Stimulated activated CD8-positive, alpha-beta memory T cell treated with anti-CD3 and anti-CD28 coated beads, Interleukin-7, amount 100 ng/mL, for 4 hours (primary cell): ENCODE data around the gene TRAPPC5.

Experiments used
- DNase-seq, 2 donors: peaks; one replicate each; pipeline ENCODE4 v3.0.0-alpha.2; 2020; ENCODE audit warnings: low read depth in 2 of 2

TRAPPC5 gene

DNA sequence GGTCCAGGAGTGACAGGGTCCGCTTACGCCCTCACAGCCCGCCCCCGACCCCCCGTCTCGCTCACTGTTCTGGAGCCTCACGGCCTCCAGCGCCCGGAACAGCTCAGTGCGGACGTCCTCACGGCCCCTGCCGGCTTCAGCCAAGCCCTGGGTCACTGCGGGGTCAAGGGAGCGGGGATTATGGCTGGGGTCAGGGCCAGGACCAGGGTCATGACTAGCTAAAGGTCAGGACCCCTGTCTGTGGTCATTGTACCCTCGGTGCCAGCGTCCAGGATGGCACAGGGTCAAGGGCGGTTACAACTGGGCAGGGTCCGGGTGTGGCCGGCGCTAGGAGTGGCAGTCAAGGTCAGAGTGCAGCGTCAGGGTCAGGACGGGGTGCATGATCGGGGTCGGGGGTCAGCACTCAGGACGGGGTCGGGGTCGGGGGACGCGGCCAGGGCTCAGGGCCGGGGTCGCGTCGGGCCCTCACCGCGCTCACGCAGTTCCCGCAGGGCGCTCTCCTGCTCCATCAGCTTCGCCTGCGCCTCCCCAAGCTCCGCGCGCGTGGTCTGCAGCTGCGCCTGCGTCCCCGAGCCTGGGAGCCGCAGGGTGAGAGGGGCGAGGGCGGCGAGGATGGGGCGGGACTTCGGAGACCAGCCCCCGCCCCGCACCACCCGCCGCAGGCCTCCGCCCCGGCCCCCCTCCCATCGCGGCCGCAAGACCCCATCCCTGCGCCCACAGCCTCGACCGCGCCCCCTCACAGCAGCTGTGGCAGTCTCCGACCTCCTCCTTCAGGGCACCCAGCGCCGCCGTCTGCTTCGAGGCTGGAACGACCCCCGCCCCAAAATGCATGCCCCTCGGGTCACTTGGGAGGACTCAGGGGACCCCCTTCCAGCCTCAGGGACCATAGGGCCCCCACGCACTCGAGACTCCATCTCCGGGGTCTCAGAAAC is 49.9 kb downstream of the TRAPPC5 start:
- no peak for DNase-seq

- no peak for DNase-seq
Measured at GRCh38 chr19:7731218-7731595, 50.6 kb downstream of the TRAPPC5 start.

DNA sequence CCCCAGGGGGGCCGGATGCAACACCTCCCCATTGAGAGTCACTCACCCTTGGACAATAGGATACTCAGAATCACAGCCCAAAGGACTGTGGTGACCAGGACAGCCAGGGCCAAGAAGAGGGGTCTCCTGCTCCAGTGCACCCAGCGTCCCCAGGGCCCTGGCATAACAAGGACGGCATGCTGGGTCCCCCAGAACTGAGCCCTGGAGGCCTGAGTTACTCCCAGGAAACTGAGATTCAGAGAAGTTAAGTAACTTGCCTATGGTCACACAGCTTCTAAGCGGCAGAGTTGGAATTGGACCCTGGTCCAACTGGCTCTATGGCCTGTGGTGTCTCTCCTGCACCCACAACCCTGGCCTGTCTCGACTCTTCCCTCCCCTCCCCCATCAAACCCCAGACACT is 51.0 kb downstream of the TRAPPC5 start:
- no peak for DNase-seq

DNA sequence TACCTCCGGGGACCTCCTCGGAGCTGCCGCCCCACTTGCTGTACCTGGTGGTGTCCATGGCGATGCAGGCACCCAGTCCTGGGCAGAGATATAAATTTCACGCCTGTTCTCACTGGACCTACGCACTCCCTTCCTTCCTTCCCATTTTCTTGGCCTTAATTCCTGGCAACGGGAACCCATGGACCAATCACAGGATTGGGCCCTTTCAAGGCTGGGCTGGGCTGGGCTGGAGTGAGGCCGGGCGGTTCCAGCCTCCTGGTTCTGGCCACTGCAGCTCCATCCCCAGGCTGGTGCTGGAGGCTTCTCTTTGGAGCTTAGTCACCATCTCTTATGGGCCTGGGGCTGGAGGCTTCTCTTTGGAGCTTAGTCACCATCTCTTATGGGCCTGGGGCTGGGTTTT is 51.4 kb downstream of the TRAPPC5 start, which contains the start of gene CLEC4G:
Gene CLEC4G, minus strand, starts transcription at position 66 of the 400 bp plus-strand sequence. Its CDS starts 8 bp downstream, at position 58.
- no peak for DNase-seq

DNA sequence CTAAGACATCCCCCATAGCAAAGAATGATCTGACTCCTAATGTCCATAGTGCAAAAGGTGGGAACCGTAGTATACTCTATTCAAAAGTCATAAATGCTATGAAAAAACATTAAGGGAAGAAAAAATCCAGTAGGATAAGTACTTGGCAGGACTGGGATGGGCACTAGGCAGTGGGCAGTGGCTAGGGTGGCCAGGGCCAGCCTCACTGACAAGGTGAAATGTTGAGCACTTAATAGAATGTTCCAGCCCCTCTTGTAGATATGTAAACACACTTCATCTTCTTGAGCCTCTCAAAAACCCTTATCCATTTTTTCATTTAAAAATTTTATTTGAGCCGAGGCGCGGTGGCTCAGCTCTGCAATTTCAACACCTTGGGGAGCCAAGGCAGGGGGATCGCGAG is 52.7 kb downstream of the TRAPPC5 start:
- no peak for DNase-seq

GRCh38 chr19:7734220-7735203 is 53.9 kb downstream of the TRAPPC5 start:
- DNase-seq, result no peak

GRCh38 chr19:7736148-7736547 is 55.5 kb downstream of the TRAPPC5 start:
- no peak for DNase-seq

- DNase-seq, result no peak
Measured at GRCh38 chr19:7737215-7737614, 56.6 kb downstream of the TRAPPC5 start.
